HEK293 (cell line): ENCODE data around the gene MS4A12.

Experiments used
- CTCF ChIP-seq: fragments of 450-650 bp; formaldehyde crosslinking; IDR thresholded peaks from 2 replicates; pipeline ENCODE4 v1.5.1; 2016; ENCODE audit warnings: missing biosample characterization, missing genetic modification characterization
- REST ChIP-seq: fragments of 450-650 bp; formaldehyde crosslinking; IDR thresholded peaks from 2 replicates; pipeline ENCODE4 v1.5.1; 2016; ENCODE audit warnings: missing biosample characterization, missing genetic modification characterization
- YY1 ChIP-seq: fragments of 450-650 bp; formaldehyde crosslinking; IDR thresholded peaks from 2 replicates; pipeline ENCODE4 v1.5.1; 2018; ENCODE audit warnings: missing biosample characterization, missing genetic modification characterization
- ZFP37 ChIP-seq: fragments of 450-650 bp; formaldehyde crosslinking; IDR thresholded peaks from 2 replicates; pipeline ENCODE4 v1.5.1; 2016; ENCODE audit warnings: missing biosample characterization, missing genetic modification characterization
- ZNF488 ChIP-seq: fragments of 450-650 bp; formaldehyde crosslinking; IDR thresholded peaks from 2 replicates; pipeline ENCODE4 v1.5.1; 2016; ENCODE audit warnings: missing biosample characterization, missing genetic modification characterization
- ZNF513 ChIP-seq: fragments of 450-650 bp; IDR thresholded peaks from 2 replicates; pipeline ENCODE4 v1.5.1; 2018; ENCODE audit warnings: missing biosample characterization, missing genetic modification characterization
- ZNF549 ChIP-seq: fragments of 450-650 bp; IDR thresholded peaks from 2 replicates; pipeline ENCODE4 v1.5.1; 2018; ENCODE audit warnings: missing biosample characterization, missing genetic modification characterization, mild to moderate bottlenecking, inconsistent platforms, moderate library complexity
- ZNF561 ChIP-seq: fragments of 450-650 bp; IDR thresholded peaks from 2 replicates; pipeline ENCODE4 v1.5.1; 2018; ENCODE audit warnings: missing biosample characterization, missing genetic modification characterization, borderline replicate concordance
- ZNF791 ChIP-seq: fragments of 450-650 bp; formaldehyde crosslinking; IDR thresholded peaks from 2 replicates; pipeline ENCODE4 v1.5.1; 2016; ENCODE audit warnings: missing biosample characterization, missing genetic modification characterization

- TF ChIP-seq ZNF561 (tag by site-specific recombination): no peak
- TF ChIP-seq REST (tag by site-specific recombination): no peak
- TF ChIP-seq ZNF488 (tag by site-specific recombination): no peak
- TF ChIP-seq ZNF791 (tag by site-specific recombination): no peak
- TF ChIP-seq ZNF549 (tag by site-specific recombination): no peak
- TF ChIP-seq CTCF: no peak
- TF ChIP-seq ZFP37: no peak
- no peak for TF ChIP-seq ZNF513 (tag by site-specific recombination)
- TF ChIP-seq YY1 (tag by site-specific recombination): no peak
Measured at GRCh38 chr11:60515144-60515855, 22.7 kb downstream of the MS4A12 start, which contains the start of gene MS4A13.
